Motor neuron (in vitro differentiated cells): ENCODE measurements around the gene MZT2A. TPM values are rescaled to one million over a fixed set of nuclear protein-coding genes. Genes with fewer than 3 reads are reported as not detected.
"Not testable (repeated sequence)": the region's sequence is repeated elsewhere in the genome, so short reads cannot be mapped to it uniquely, and the experiment has no call there.

Source experiments
- ATAC-seq, 8 experiments: fragments of 200-7000 bp; cut with Tn5 transposase; replicated peaks in 6 of 8; 2 replicates each; pipeline ENCODE4 v1.8.0; 2021; ENCODE audit warnings: mild to moderate bottlenecking in 8 of 8, moderate library complexity in 8 of 8
- H3K27ac ChIP-seq, 2 donors: fragments of 250-450 bp; sonication (Bioruptor Pico); 2 replicates each; pipeline ENCODE4 v1.9.0; 2021; ENCODE audit warnings: antibody characterized with exemption in 2 of 2, mild to moderate bottlenecking in 2 of 2, moderate library complexity in 1 of 2
- H3K4me1 ChIP-seq, 2 donors: fragments of 250-450 bp; sonication (Bioruptor Pico); replicated peaks in 1 of 2; 2 replicates each; pipeline ENCODE4 v1.6.1; 2021; ENCODE audit warnings: antibody characterized with exemption in 2 of 2, mild to moderate bottlenecking in 2 of 2, moderate library complexity in 1 of 2
- H3K4me3 ChIP-seq, 5 donors: fragments of 250-450 bp; sonication (Bioruptor Pico); 2 replicates each; pipeline ENCODE4 v1.9.0; 2021; ENCODE audit warnings: antibody characterized with exemption in 5 of 5, mild to moderate bottlenecking in 5 of 5, moderate library complexity in 4 of 5
- whole genome bisulfite sequencing, 10 experiments: fragments of 450-650 bp; shearing (Covaris generic); methylation state at CpG; one replicate each; pipeline ENCODE4 v1.0.0; 2022; 5-methylcytosine and 5-hydroxymethylcytosine counted together
- in situ Hi-C, 9 experiments: fragments of 400-800 bp; cut with MboI; loops; one replicate each; pipeline ENCODE4 v1.15.0; 2021; ENCODE audit warnings: low sequenced_read_pairs in 9 of 9, low pct_unique_long_range_greater_than_20kb in 2 of 9; ENCODE audit not compliant: unreplicated experiment in 9 of 9
- total RNA-seq, 8 experiments: library from RNA; unstranded; fragments of 300-600 nt; gene quantifications; 2 replicates each; pipeline versions ENCODE4 v1.2.3 to v1.2.4, GENCODE V29; 2022

The MZT2A gene
- total RNA-seq, 8 experiments from 2014 or later, result 9.1 to 141 (median 109) TPM

GRCh38 chr2:131445515-131445797, 46.7 kb downstream of the MZT2A start:
- H3K4me3 ChIP-seq, ATAC-seq, H3K27ac ChIP-seq, H3K4me1 ChIP-seq, in situ Hi-C loops: not testable (repeated sequence)
- no CpG with 5 or more reads among the region's 21 CpGs for WGBS, 10 experiments

GRCh38 chr2:131444736-131445514, 47.3 kb downstream of the MZT2A start:
- in situ Hi-C loops, H3K4me3 ChIP-seq, ATAC-seq, H3K27ac ChIP-seq, H3K4me1 ChIP-seq: not testable (repeated sequence)
- WGBS, 10 experiments, result 100% methylated on average over 2 of the region's 90 CpGs; no CpG with 5 or more reads in 9 of the 10 experiments

- H3K4me1 ChIP-seq, H3K27ac ChIP-seq, in situ Hi-C loops, H3K4me3 ChIP-seq: not testable (repeated sequence)
- WGBS, 10 experiments, result 20 to 96% (median 85%) methylated on average over 1 to 6 of the region's 7 CpGs; no CpG with 5 or more reads in 2 of the 10 experiments
- ATAC-seq, result peak in 1 of 8 experiments; percentile 57
These were observed 51.3 kb downstream of the MZT2A start for GRCh38 chr2:131440742-131441468.

Other genes starting within 250 kb of the MZT2A start
- gene RAB6D, start 128.2 kb downstream of the MZT2A start, total RNA-seq, result 1 to 10 TPM in 1 of 8 experiments, under 1 TPM in 6, not detected in 1; 0.25 to 2.0 (median 0.46) TPM
- 1 to 10 TPM in 1 of 8 experiments, under 1 TPM in 5, not detected in 2; 0.23 to 1.4 (median 0.44) TPM for gene TUBA3D, start 16.3 kb downstream of the MZT2A start, total RNA-seq
- 10 to 100 TPM in 4 of 8 experiments, 1 to 10 TPM in 3, under 1 TPM in 1; 0.97 to 16.1 (median 12.2) TPM for gene CCDC74A, start 35.5 kb upstream of the MZT2A start, total RNA-seq